Adrenal gland (tissue), 5 donors: ENCODE results near the gene UGT1A4.

ENCODE experiments used
- POLR2A ChIP-seq, 2 donors: fragments of 450-650 bp; IDR thresholded peaks; one replicate each; pipeline ENCODE4 v1.6.1; 2017; ENCODE audit warnings: antibody characterized with exemption in 2 of 2, mild to moderate bottlenecking in 2 of 2, moderate library complexity in 1 of 2
- TF ChIP-seq, protein P1 (sequence below), 6 experiments: fragments of 450-650 bp in 4 of 6; fragments of 200-600 bp in 2 of 6; sonication (generic) in 1 of 6; IDR thresholded peaks; 1 replicate in 5 of 6; 2 replicates in 1 of 6; pipeline versions ENCODE4 v1.5.1 to v1.8.0; 2016 to 2021; ENCODE audit warnings: antibody characterized with exemption in 6 of 6, mild to moderate bottlenecking in 2 of 6, moderate library complexity in 1 of 6
- donor health status: DM: no; HTN: no; CAD: no.

DNA sequence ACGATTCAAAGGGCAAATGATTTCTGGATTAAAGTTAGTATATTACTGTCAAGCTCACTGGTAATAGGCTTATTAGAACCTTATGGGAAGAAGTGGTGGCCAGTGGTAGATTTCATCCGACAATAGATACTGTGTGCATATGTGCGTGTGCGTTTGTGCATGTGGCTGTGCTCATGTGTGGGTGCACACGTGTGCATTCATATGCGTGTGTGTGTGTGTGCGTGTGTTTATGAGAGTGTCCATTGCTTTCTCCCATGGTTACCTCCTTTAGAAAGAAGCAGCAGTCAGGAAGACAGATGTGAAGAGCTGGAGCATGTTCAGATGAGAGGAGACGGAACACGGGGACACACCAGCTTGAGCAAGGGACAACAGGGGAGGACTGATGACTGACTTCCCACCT is 50.7 kb downstream of the UGT1A4 start:
- TF ChIP-seq, protein P1, sequence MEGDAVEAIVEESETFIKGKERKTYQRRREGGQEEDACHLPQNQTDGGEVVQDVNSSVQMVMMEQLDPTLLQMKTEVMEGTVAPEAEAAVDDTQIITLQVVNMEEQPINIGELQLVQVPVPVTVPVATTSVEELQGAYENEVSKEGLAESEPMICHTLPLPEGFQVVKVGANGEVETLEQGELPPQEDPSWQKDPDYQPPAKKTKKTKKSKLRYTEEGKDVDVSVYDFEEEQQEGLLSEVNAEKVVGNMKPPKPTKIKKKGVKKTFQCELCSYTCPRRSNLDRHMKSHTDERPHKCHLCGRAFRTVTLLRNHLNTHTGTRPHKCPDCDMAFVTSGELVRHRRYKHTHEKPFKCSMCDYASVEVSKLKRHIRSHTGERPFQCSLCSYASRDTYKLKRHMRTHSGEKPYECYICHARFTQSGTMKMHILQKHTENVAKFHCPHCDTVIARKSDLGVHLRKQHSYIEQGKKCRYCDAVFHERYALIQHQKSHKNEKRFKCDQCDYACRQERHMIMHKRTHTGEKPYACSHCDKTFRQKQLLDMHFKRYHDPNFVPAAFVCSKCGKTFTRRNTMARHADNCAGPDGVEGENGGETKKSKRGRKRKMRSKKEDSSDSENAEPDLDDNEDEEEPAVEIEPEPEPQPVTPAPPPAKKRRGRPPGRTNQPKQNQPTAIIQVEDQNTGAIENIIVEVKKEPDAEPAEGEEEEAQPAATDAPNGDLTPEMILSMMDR (IDR thresholded peaks at IDR 0.05) = no peak
- TF ChIP-seq POLR2A (IDR thresholded peaks at IDR 0.05) = no peak
